Neuron (in vitro differentiated cells): ENCODE measurements around the gene LARGE1.

Source experiments
- H2AFZ ChIP-seq: one replicate; pipeline ENCODE4 v1.6.1; 2013; ENCODE audit warnings: low read depth, mild to moderate bottlenecking, inconsistent platforms, low read length, moderate library complexity
- H3K27me3 ChIP-seq: one replicate; pipeline ENCODE4 v1.6.1; 2013; ENCODE audit warnings: low read length; ENCODE audit not compliant: insufficient read depth
- H3K36me3 ChIP-seq: one replicate; pipeline ENCODE4 v1.6.1; 2013; ENCODE audit warnings: low read length; ENCODE audit not compliant: insufficient read depth
- H3K4me1 ChIP-seq: one replicate; pipeline ENCODE4 v1.6.1; 2013; ENCODE audit warnings: low read length; ENCODE audit not compliant: insufficient read depth
- H3K4me3 ChIP-seq: 2 replicates; pipeline ENCODE4 v1.5.1; 2013; ENCODE audit warnings: mild to moderate bottlenecking, low read length, moderate library complexity
- H3K9me3 ChIP-seq: one replicate; pipeline ENCODE4 v1.6.1; 2013; ENCODE audit warnings: low read length

Gene LARGE1

GRCh38 chr22:33606504-33606903, 313.8 kb downstream of the LARGE1 start:
- peaks cover 22% of the 10 kb centered on the region for H3K4me1 ChIP-seq
- no peak overlapping the region for H3K4me3 ChIP-seq
- peaks cover 14% of the 10 kb centered on the region for H3K36me3 ChIP-seq
- H3K27me3 ChIP-seq: no peaks in the 10 kb centered on the region
- H3K9me3 ChIP-seq: peaks cover 4% of the 10 kb centered on the region
- H2AFZ ChIP-seq: no peak overlapping the region

- Histone ChIP-seq H2AFZ (no peak overlapping the region), H3K4me3 (no peak overlapping the region), H3K27me3 (no peaks in the 10 kb centered on the region), H3K9me3 (peaks cover 5% of the 10 kb centered on the region), H3K36me3 (peaks cover 18% of the 10 kb centered on the region), H3K4me1 (peaks cover 22% of the 10 kb centered on the region)
Observed at GRCh38 chr22:33605666-33606065, 314.6 kb downstream of the LARGE1 start.

- Histone ChIP-seq H3K4me3 (no peak overlapping the region), H2AFZ (no peak overlapping the region), H3K27me3 (no peaks in the 10 kb centered on the region), H3K36me3 (peaks cover 18% of the 10 kb centered on the region), H3K4me1 (peaks cover 22% of the 10 kb centered on the region), H3K9me3 (peaks cover 6% of the 10 kb centered on the region)
Observed at GRCh38 chr22:33605221-33605620, 315.1 kb downstream of the LARGE1 start.

GRCh38 chr22:33601062-33601461, 319.2 kb downstream of the LARGE1 start:
- Histone ChIP-seq H3K36me3 (peaks cover 24% of the 10 kb centered on the region), H2AFZ (no peak overlapping the region), H3K4me1 (peaks cover 35% of the 10 kb centered on the region), H3K4me3 (no peak overlapping the region), H3K27me3 (no peaks in the 10 kb centered on the region), H3K9me3 (peaks cover 12% of the 10 kb centered on the region)

GRCh38 chr22:33600595-33600994, 319.7 kb downstream of the LARGE1 start:
- H3K4me1 ChIP-seq: peaks cover 35% of the 10 kb centered on the region
- H3K27me3 ChIP-seq: no peaks in the 10 kb centered on the region
- no peak overlapping the region for H3K4me3 ChIP-seq
- H3K9me3 ChIP-seq: peaks cover 12% of the 10 kb centered on the region
- peaks cover 24% of the 10 kb centered on the region for H3K36me3 ChIP-seq
- no peak overlapping the region for H2AFZ ChIP-seq

GRCh38 chr22:33600113-33600512, 320.2 kb downstream of the LARGE1 start:
- peaks cover 12% of the 10 kb centered on the region for H3K9me3 ChIP-seq
- H3K4me1 ChIP-seq: peaks cover 34% of the 10 kb centered on the region
- H3K36me3 ChIP-seq: peaks cover 24% of the 10 kb centered on the region
- H3K4me3 ChIP-seq: no peak overlapping the region
- H2AFZ ChIP-seq: no peak overlapping the region
- H3K27me3 ChIP-seq: no peaks in the 10 kb centered on the region

GRCh38 chr22:33599596-33599995, 320.7 kb downstream of the LARGE1 start:
- H2AFZ ChIP-seq: no peak overlapping the region
- peaks cover 29% of the 10 kb centered on the region for H3K4me1 ChIP-seq
- H3K4me3 ChIP-seq: no peak overlapping the region
- peaks cover 24% of the 10 kb centered on the region for H3K36me3 ChIP-seq
- peaks cover 12% of the 10 kb centered on the region for H3K9me3 ChIP-seq
- H3K27me3 ChIP-seq: no peaks in the 10 kb centered on the region

- peaks cover 12% of the 10 kb centered on the region for H3K9me3 ChIP-seq
- H3K4me1 ChIP-seq: peaks cover 27% of the 10 kb centered on the region
- no peaks in the 10 kb centered on the region for H3K27me3 ChIP-seq
- peaks cover 20% of the 10 kb centered on the region for H3K36me3 ChIP-seq
- H3K4me3 ChIP-seq: no peak overlapping the region
- no peak overlapping the region for H2AFZ ChIP-seq
Observed at GRCh38 chr22:33598821-33599220, 321.5 kb downstream of the LARGE1 start.

- no peaks in the 10 kb centered on the region for H3K27me3 ChIP-seq
- H3K4me1 ChIP-seq: peaks cover 27% of the 10 kb centered on the region
- H3K9me3 ChIP-seq: peaks cover 12% of the 10 kb centered on the region
- H2AFZ ChIP-seq: no peak overlapping the region
- H3K4me3 ChIP-seq: no peak overlapping the region
- peaks cover 13% of the 10 kb centered on the region for H3K36me3 ChIP-seq
Observed at GRCh38 chr22:33597274-33597985, 322.8 kb downstream of the LARGE1 start.

GRCh38 chr22:33593818-33594217, 326.5 kb downstream of the LARGE1 start:
- no peaks in the 10 kb centered on the region for H3K27me3 ChIP-seq
- H3K4me3 ChIP-seq: no peak overlapping the region
- H3K36me3 ChIP-seq: no peaks in the 10 kb centered on the region
- no peak overlapping the region for H2AFZ ChIP-seq
- peaks cover 27% of the 10 kb centered on the region for H3K4me1 ChIP-seq
- peaks cover 2% of the 10 kb centered on the region for H3K9me3 ChIP-seq

- Histone ChIP-seq H3K4me1 (peaks cover 16% of the 10 kb centered on the region), H3K27me3 (no peaks in the 10 kb centered on the region), H3K4me3 (no peak overlapping the region), H3K36me3 (no peaks in the 10 kb centered on the region), H2AFZ (no peak overlapping the region), H3K9me3 (peaks cover 2% of the 10 kb centered on the region)
Observed at GRCh38 chr22:33591946-33592345, 328.3 kb downstream of the LARGE1 start.

- Histone ChIP-seq H3K27me3 (no peaks in the 10 kb centered on the region), H3K9me3 (peaks cover 2% of the 10 kb centered on the region)
Observed at GRCh38 chr22:33589297-33589696, 331.0 kb downstream of the LARGE1 start.

GRCh38 chr22:33588860-33589259, 331.4 kb downstream of the LARGE1 start:
- Histone ChIP-seq H2AFZ (no peak overlapping the region), H3K4me1 (no peaks in the 10 kb centered on the region), H3K4me3 (no peak overlapping the region), H3K27me3 (no peaks in the 10 kb centered on the region), H3K9me3 (peaks cover 2% of the 10 kb centered on the region), H3K36me3 (no peaks in the 10 kb centered on the region)

More at GRCh38 chr22:33589297-33589696, 331.0 kb downstream of the LARGE1 start:
- Histone ChIP-seq H3K4me3 (no peak overlapping the region), H2AFZ (no peak overlapping the region), H3K36me3 (no peaks in the 10 kb centered on the region), H3K4me1 (no peaks in the 10 kb centered on the region)

- no peaks in the 10 kb centered on the region for H3K4me1 ChIP-seq
- no peak overlapping the region for H2AFZ ChIP-seq
- H3K27me3 ChIP-seq: no peaks in the 10 kb centered on the region
- H3K4me3 ChIP-seq: no peak overlapping the region
- no peaks in the 10 kb centered on the region for H3K36me3 ChIP-seq
- no peaks in the 10 kb centered on the region for H3K9me3 ChIP-seq
Observed at GRCh38 chr22:33584152-33584551, 336.1 kb downstream of the LARGE1 start.
